ENCODE data around the gene RCN2. TPM values are rescaled to one million over a fixed set of nuclear protein-coding genes. Genes with fewer than 3 reads are reported as not detected.

RCN2 gene
- total RNA-seq, 1 donor, result 59.9 TPM

DNA sequence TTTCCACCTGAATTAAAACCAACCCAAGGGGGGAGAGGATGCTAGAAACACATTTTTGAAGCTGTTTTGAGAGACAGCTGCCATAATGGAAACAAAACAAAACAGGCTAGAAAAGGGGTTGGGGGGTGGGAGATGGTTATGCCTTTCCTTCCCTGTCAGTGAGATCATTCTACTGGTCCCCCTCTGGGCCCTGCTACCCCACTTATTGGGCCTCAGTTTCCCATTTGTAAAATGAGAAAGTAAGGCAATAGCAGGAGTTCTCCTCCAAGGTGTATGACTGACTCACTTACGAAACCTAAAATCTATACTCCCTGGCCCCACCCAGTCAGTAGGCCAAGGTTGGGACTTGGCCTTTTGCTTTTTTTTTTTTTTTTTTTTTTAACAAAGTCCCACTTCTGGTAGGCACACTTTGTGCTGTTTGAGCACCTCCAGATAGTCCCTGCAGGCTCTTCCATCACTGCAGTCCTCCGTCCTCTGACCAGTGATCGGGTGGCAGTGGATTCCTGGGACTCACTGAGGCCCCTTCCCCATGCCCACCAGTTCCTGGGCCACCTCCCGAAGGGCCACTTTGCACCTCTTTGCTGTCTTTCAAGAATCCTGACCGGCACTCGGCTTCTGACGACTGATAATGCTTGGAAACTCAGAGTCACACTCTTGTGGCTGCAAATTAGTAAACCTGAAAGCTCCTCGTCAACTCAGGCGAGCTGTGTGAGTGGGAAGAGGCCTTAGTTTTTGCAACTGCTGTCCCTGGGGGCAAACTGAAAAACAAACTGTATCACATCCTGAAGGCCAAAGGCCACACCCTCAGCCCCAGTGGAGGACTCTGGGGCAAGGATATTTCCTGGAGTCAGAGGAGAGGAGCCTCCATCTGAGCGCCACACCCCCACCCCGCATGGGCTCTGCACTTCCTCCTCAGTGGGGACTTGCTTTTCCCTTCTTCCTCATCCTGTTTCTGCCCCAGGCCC, 56.6 kb downstream of the RCN2 start:
- no peak overlapping the region for H3K4me3 ChIP-seq (ENCODE audit: low read depth, low read length)
- no peak for TF ChIP-seq CTCF (IDR thresholded peaks at IDR 0.05; ENCODE audit: insufficient read depth, low read length)
- no peak for DNase-seq (ENCODE audit: low read depth)

DNA sequence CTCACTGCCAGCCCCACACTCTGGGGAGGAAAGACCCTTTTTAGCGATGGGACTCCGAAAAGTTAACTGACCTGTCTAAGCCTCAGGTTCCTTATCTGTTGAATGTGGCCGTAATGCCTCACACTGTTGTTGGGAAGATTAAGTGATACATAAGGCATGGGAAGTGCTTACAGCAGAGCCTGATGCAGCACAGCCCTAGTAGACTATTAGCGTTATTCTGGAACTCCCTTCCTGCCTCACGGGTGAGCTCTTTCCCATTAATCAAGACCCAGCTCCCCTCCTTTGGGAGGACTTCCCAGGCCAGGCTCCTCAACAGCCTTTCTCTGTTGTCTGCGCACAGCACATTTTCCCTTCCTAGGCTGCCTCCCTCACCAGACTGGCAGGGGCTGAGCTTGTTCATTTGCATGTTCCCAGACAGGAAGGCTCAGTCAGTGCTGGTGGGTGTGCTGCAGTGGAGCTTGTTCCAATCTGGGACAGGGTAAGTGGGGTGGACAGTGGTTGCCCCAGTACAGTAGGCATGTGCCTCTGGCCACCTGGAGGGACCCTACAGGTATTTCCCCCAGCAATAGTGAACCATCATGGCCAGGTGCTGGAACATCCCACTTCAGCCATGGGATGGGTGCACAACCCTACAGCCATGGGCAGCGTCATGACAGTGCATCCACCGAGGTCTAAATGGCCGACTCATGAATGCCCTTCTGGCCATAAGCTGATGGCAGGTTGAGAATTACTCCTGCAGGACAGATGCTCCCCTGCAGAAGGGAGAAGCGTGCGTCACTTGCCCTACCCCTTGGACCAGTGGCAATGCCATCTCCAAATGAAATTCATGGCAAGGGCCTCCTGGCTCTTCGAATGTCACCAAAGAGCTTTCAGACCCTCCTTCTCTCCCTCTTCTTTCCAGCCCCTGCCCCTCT, 57.6 kb downstream of the RCN2 start:
- no peak for TF ChIP-seq CTCF (IDR thresholded peaks at IDR 0.05; ENCODE audit: insufficient read depth, low read length)

GRCh38 chr15:76991048-76991447, 59.5 kb downstream of the RCN2 start:
- no peak for DNase-seq (ENCODE audit: low read depth)
- no peak for TF ChIP-seq CTCF (IDR thresholded peaks at IDR 0.05; ENCODE audit: insufficient read depth, low read length)
- no peak overlapping the region for H3K4me3 ChIP-seq (ENCODE audit: low read depth, low read length)

More for the DNA sequence above, 57.6 kb downstream of the RCN2 start:
- H3K4me3 ChIP-seq (ENCODE audit: low read depth, low read length), result no peak overlapping the region
- no peak for DNase-seq (ENCODE audit: low read depth)

- DNase-seq (ENCODE audit: low read depth), result no peak
- no peak overlapping the region for H3K4me3 ChIP-seq (ENCODE audit: low read depth, low read length)
- no peak for TF ChIP-seq CTCF (IDR thresholded peaks at IDR 0.05; ENCODE audit: insufficient read depth, low read length)
Observed at GRCh38 chr15:76991741-76992645, 60.4 kb downstream of the RCN2 start.

- no peak for TF ChIP-seq CTCF (IDR thresholded peaks at IDR 0.05; ENCODE audit: insufficient read depth, low read length)
- no peak overlapping the region for H3K4me3 ChIP-seq (ENCODE audit: low read depth, low read length)
- no peak for DNase-seq (ENCODE audit: low read depth)
Observed at GRCh38 chr15:76993114-76993725, 61.7 kb downstream of the RCN2 start.

Data from fibroblast of the aortic adventitia (primary cell).